ENCODE measurements around the gene IGFL4. TPM values are rescaled to one million over a fixed set of nuclear protein-coding genes. Genes with fewer than 3 reads are reported as not detected.

IGFL4 gene
- total and polyA plus RNA-seq, 2 donors from 2014 or later = not detected

- DNase-seq (no peak), FAIRE-seq (no peak)
- H3K4me1 ChIP-seq (ENCODE audit: control insufficient read depth in 2 of 3, insufficient read depth in 2 of 3, low read depth in 1 of 3, low read length in 3 of 3) = no peaks in the 10 kb centered on the region
- H3K9ac ChIP-seq (ENCODE audit: low read length in 3 of 3) = no peak overlapping the region
- TF ChIP-seq CTCF (IDR thresholded peaks at IDR 0.05; ENCODE audit: borderline replicate concordance, extremely low read depth, insufficient read depth) = no peak
- intact Hi-C loops (cut with DNase I) = no loop called here
- no peaks in the 10 kb centered on the region for H3K9me3 ChIP-seq (ENCODE audit: control insufficient read depth in 2 of 3, insufficient read depth in 1 of 3, low read length in 3 of 3)
- H3K27me3 ChIP-seq (ENCODE audit: control insufficient read depth, insufficient read depth, low read length) = peaks cover 4% of the 10 kb centered on the region
- no peak overlapping the region for H3K4me3 ChIP-seq (ENCODE audit: low read length in 3 of 3)
- no peak overlapping the region for H3K27ac ChIP-seq (ENCODE audit: low read depth in 2 of 2, low read length in 2 of 2)
- H3K36me3 ChIP-seq (ENCODE audit: control insufficient read depth in 2 of 3, insufficient read depth in 3 of 3, low read length in 3 of 3) = no peaks in the 10 kb centered on the region
These were observed 27.8 kb upstream of the IGFL4 start for GRCh38 chr19:46068345-46069258.

GRCh38 chr19:46067691-46068090, 26.9 kb upstream of the IGFL4 start:
- H3K36me3 ChIP-seq (ENCODE audit: control insufficient read depth in 2 of 3, insufficient read depth in 3 of 3, low read length in 3 of 3) = no peaks in the 10 kb centered on the region
- H3K27ac ChIP-seq (ENCODE audit: low read depth in 2 of 2, low read length in 2 of 2) = no peak overlapping the region
- intact Hi-C loops (cut with DNase I) = no loop called here
- DNase-seq (no peak), FAIRE-seq (no peak)
- H3K9me3 ChIP-seq (ENCODE audit: control insufficient read depth in 2 of 3, insufficient read depth in 1 of 3, low read length in 3 of 3) = no peaks in the 10 kb centered on the region
- H3K9ac ChIP-seq (ENCODE audit: low read length in 3 of 3) = no peak overlapping the region
- H3K4me1 ChIP-seq (ENCODE audit: control insufficient read depth in 2 of 3, insufficient read depth in 2 of 3, low read depth in 1 of 3, low read length in 3 of 3) = no peaks in the 10 kb centered on the region
- H3K4me3 ChIP-seq (ENCODE audit: low read length in 3 of 3) = no peak overlapping the region
- H3K27me3 ChIP-seq (ENCODE audit: control insufficient read depth, insufficient read depth, low read length) = no peaks in the 10 kb centered on the region
- TF ChIP-seq CTCF (IDR thresholded peaks at IDR 0.05; ENCODE audit: borderline replicate concordance, extremely low read depth, insufficient read depth) = no peak

- TF ChIP-seq CTCF (IDR thresholded peaks at IDR 0.05; ENCODE audit: borderline replicate concordance, extremely low read depth, insufficient read depth) = no peak
- H3K36me3 ChIP-seq (ENCODE audit: control insufficient read depth in 2 of 3, insufficient read depth in 3 of 3, low read length in 3 of 3) = no peaks in the 10 kb centered on the region
- intact Hi-C loops (cut with DNase I) = no loop called here
- no peaks in the 10 kb centered on the region for H3K27me3 ChIP-seq (ENCODE audit: control insufficient read depth, insufficient read depth, low read length)
- DNase-seq = no peak
- no peaks in the 10 kb centered on the region for H3K4me1 ChIP-seq (ENCODE audit: control insufficient read depth in 2 of 3, insufficient read depth in 2 of 3, low read depth in 1 of 3, low read length in 3 of 3)
- H3K4me3 ChIP-seq (ENCODE audit: low read length in 3 of 3) = no peak overlapping the region
- no peaks in the 10 kb centered on the region for H3K9me3 ChIP-seq (ENCODE audit: control insufficient read depth in 2 of 3, insufficient read depth in 1 of 3, low read length in 3 of 3)
- H3K9ac ChIP-seq (ENCODE audit: low read length in 3 of 3) = no peak overlapping the region
- FAIRE-seq = no peak
- H3K27ac ChIP-seq (ENCODE audit: low read depth in 2 of 2, low read length in 2 of 2) = no peak overlapping the region
These were observed 25.7 kb upstream of the IGFL4 start for GRCh38 chr19:46066471-46066870.
